Measurements from ENCODE around the gene CRIM1. TPM values are rescaled to one million over a fixed set of nuclear protein-coding genes. Genes with fewer than 3 reads are reported as not detected.

The CRIM1 gene
- total RNA-seq, 1 donor from 2014 or later = 103 TPM

- Histone ChIP-seq H3K27me3 (ENCODE audit: control insufficient read depth, insufficient read depth, low read length) (no peaks in the 10 kb centered on the region), H3K36me3 (ENCODE audit: control insufficient read depth, insufficient read depth, low read length) (no peaks in the 10 kb centered on the region), H3K4me3 (ENCODE audit: low read depth, low read length) (no peak overlapping the region)
- TF ChIP-seq CTCF (IDR thresholded peaks at IDR 0.05; ENCODE audit: insufficient read depth, low read length, poor library complexity, severe bottlenecking) = no peak
- DNase-seq (ENCODE audit: low read depth) = no peak
Observed at GRCh38 chr2:36423619-36424120, 68.1 kb downstream of the CRIM1 start.

GRCh38 chr2:36425608-36426355 lies 70.2 kb downstream of the CRIM1 start:
- no peak for DNase-seq (ENCODE audit: low read depth)
- TF ChIP-seq CTCF (IDR thresholded peaks at IDR 0.05; ENCODE audit: insufficient read depth, low read length, poor library complexity, severe bottlenecking) = no peak
- H3K27me3 ChIP-seq (ENCODE audit: control insufficient read depth, insufficient read depth, low read length) = no peaks in the 10 kb centered on the region
- no peak overlapping the region for H3K4me3 ChIP-seq (ENCODE audit: low read depth, low read length)
- no peaks in the 10 kb centered on the region for H3K36me3 ChIP-seq (ENCODE audit: control insufficient read depth, insufficient read depth, low read length)

DNA sequence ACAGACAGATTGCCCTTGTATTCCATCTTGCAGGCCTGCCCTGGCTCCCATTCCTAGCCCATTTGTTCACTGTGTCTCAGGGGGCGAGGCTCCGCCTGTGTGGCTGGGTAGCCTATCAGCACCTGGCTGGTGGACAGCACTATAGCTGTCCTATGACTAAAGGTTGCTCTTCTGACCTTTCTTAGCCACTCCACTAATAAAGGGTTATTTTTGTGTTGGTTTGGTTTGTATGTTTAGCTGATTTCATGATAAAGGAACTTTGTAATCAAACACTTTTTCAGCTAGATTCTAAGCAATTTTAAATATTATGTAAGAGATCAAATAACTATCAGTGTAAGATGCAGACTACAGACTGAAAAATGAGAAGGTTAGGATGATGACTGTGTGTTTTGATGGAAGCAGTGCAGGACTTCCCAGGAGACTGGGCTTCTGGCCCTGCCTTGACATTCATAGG lies 72.2 kb downstream of the CRIM1 start:
- Histone ChIP-seq H3K36me3 (ENCODE audit: control insufficient read depth, insufficient read depth, low read length) (no peaks in the 10 kb centered on the region), H3K27me3 (ENCODE audit: control insufficient read depth, insufficient read depth, low read length) (no peaks in the 10 kb centered on the region), H3K4me3 (ENCODE audit: low read depth, low read length) (no peak overlapping the region)
- no peak for DNase-seq (ENCODE audit: low read depth)
- TF ChIP-seq CTCF (IDR thresholded peaks at IDR 0.05; ENCODE audit: insufficient read depth, low read length, poor library complexity, severe bottlenecking) = no peak

DNA sequence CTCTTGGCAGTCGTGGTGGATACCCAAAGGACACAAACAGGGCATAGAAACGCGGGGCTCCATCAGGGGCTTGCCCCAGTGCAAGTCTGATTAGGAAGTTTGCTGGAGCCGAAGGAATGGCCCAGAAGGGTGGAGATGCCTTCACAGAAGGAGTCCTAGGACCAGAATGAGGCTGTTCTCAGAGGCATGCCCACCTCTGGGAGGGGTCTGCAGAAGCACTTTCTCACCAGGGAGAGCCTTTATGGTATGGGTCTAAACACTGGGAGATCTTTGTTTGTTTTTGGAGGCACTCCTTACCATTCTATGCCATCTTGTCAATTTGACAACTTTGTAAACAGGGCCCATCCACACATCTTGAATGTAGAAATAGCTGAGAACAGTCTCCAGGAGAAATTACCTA lies 75.0 kb downstream of the CRIM1 start:
- no peak for TF ChIP-seq CTCF (IDR thresholded peaks at IDR 0.05; ENCODE audit: insufficient read depth, low read length, poor library complexity, severe bottlenecking)
- no peaks in the 10 kb centered on the region for H3K27me3 ChIP-seq (ENCODE audit: control insufficient read depth, insufficient read depth, low read length)
- no peak for DNase-seq (ENCODE audit: low read depth)
- no peak overlapping the region for H3K4me3 ChIP-seq (ENCODE audit: low read depth, low read length)
- no peaks in the 10 kb centered on the region for H3K36me3 ChIP-seq (ENCODE audit: control insufficient read depth, insufficient read depth, low read length)

- no peak for TF ChIP-seq CTCF (IDR thresholded peaks at IDR 0.05; ENCODE audit: insufficient read depth, low read length, poor library complexity, severe bottlenecking)
- Histone ChIP-seq H3K36me3 (ENCODE audit: control insufficient read depth, insufficient read depth, low read length) (no peaks in the 10 kb centered on the region), H3K27me3 (ENCODE audit: control insufficient read depth, insufficient read depth, low read length) (no peaks in the 10 kb centered on the region), H3K4me3 (ENCODE audit: low read depth, low read length) (no peak overlapping the region)
- DNase-seq (ENCODE audit: low read depth) = no peak
Observed at GRCh38 chr2:36432479-36432878, 76.9 kb downstream of the CRIM1 start.
